AG08396 (cell line): ENCODE measurements around the gene TBC1D22A.

Experiments
- DNase-seq: peaks from one replicate; pipeline ENCODE4 v3.0.0; 2012; ENCODE audit warnings: low spot score, mixed read lengths

The TBC1D22A gene

GRCh38 chr22:47190957-47191670 is 428.7 kb downstream of the TBC1D22A start:
- DNase-seq = no peak

GRCh38 chr22:47191671-47192650 is 429.5 kb downstream of the TBC1D22A start:
- no peak for DNase-seq

GRCh38 chr22:47192651-47193437 is 430.4 kb downstream of the TBC1D22A start:
- no peak for DNase-seq

- no peak for DNase-seq
These were observed 431.3 kb downstream of the TBC1D22A start for GRCh38 chr22:47193606-47194329.

GRCh38 chr22:47194476-47195155 is 432.2 kb downstream of the TBC1D22A start:
- no peak for DNase-seq

GRCh38 chr22:47195156-47195483 is 432.7 kb downstream of the TBC1D22A start:
- DNase-seq = no peak

- DNase-seq = no peak
These were observed 433.2 kb downstream of the TBC1D22A start for GRCh38 chr22:47195484-47196165.

- no peak for DNase-seq
These were observed 433.9 kb downstream of the TBC1D22A start for GRCh38 chr22:47196166-47196849.

GRCh38 chr22:47196881-47197772 is 434.7 kb downstream of the TBC1D22A start:
- no peak for DNase-seq

- no peak for DNase-seq
These were observed 435.5 kb downstream of the TBC1D22A start for GRCh38 chr22:47197773-47198500.

- DNase-seq = no peak
These were observed 436.4 kb downstream of the TBC1D22A start for GRCh38 chr22:47198801-47199251.

- no peak for DNase-seq
These were observed 437.0 kb downstream of the TBC1D22A start for GRCh38 chr22:47199261-47199978.

GRCh38 chr22:47199979-47200272 is 437.5 kb downstream of the TBC1D22A start:
- no peak for DNase-seq

- DNase-seq = no peak
These were observed 438.0 kb downstream of the TBC1D22A start for GRCh38 chr22:47200273-47201051.

GRCh38 chr22:47201186-47201995 is 438.9 kb downstream of the TBC1D22A start:
- DNase-seq = no peak
